ENCODE results near the gene RSPH1. TPM values are rescaled to one million over a fixed set of nuclear protein-coding genes. Genes with fewer than 3 reads are reported as not detected.

RSPH1 gene
- total and polyA plus RNA-seq, 2 of the 8 experiments (the other 6 are each of a cell fraction or from before 2014, with no cell fraction given) = 0.24 TPM; not detected in 1

DNA sequence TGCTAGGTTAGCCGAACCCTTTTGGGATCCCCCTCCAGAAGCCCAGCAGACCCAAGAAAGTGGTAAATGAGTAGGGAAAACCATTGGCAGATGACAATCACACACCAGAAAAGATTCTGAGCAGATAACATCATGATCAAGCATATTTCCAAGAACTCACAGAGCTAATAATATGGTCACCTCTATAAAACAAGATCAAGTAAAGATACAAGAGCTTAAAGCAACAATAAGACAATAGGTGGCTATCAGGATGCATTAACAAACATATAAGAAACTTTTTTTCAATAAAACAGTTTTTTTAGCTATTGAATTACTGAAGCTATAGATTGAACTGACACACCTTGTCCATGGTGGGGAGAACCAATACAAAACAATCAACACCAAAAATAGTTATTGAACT, 63.3 kb downstream of the RSPH1 start:
- Histone ChIP-seq H3K23ac (ENCODE audit: insufficient read length) (no peak overlapping the region), H3K56ac (replicated peaks; ENCODE audit: insufficient read length, low read depth, low read length) (no peak overlapping the region), H2BK20ac (ENCODE audit: low read length) (no peak overlapping the region), H3K27ac (ENCODE audit: low read depth, low read length) (no peak overlapping the region), H3K23me2 (ENCODE audit: low read depth, low read length) (no peaks in the 10 kb centered on the region), H3K4me1 (replicated peaks in 1 of 4; ENCODE audit: control insufficient read depth in 3 of 4, insufficient read depth in 4 of 4, low read length in 3 of 4) (no peaks in the 10 kb centered on the region), H2BK15ac (ENCODE audit: low read length) (no peak overlapping the region), H2BK5ac (ENCODE audit: low read depth, low read length) (no peak overlapping the region), H3K9me3 (ENCODE audit: insufficient read depth in 2 of 2, low read depth in 1 of 2, low read length in 1 of 2) (peaks cover 4% of the 10 kb centered on the region in 2 experiments; a peak in 2 of 4 replicates), H3K4me3 (ENCODE audit: extremely low read depth in 1 of 4, insufficient read depth in 2 of 4, low read depth in 3 of 4, low read length in 4 of 4) (no peak overlapping the region), H3K9ac (replicated peaks in 1 of 4; ENCODE audit: extremely low read depth in 1 of 4, low read depth in 3 of 4, low read length in 3 of 4) (no peak overlapping the region), H2BK120ac (replicated peaks; ENCODE audit: low read depth, low read length) (no peak overlapping the region), H4K20me1 (replicated peaks in 1 of 2; ENCODE audit: control insufficient read depth in 1 of 2, insufficient read depth in 2 of 2, low read length in 2 of 2) (peaks cover 0 to 2% of the 10 kb centered on the region in 2 experiments), H3K4me2 (ENCODE audit: insufficient read depth in 1 of 2, low read depth in 2 of 2, low read length in 2 of 2) (no peak overlapping the region), H2BK12ac (ENCODE audit: low read depth, low read length) (no peak overlapping the region), H3K36me3 (ENCODE audit: control insufficient read depth in 2 of 4, insufficient read depth in 4 of 4, low read length in 3 of 4) (no peaks in the 10 kb centered on the region), H3K79me2 (ENCODE audit: control insufficient read depth in 1 of 2, insufficient read depth in 2 of 2, low read length in 2 of 2) (no peaks in the 10 kb centered on the region), H3K14ac (ENCODE audit: insufficient read length) (no peak overlapping the region), H3K27me3 (replicated peaks in 1 of 4; ENCODE audit: control insufficient read depth in 3 of 4, extremely low read depth in 1 of 4, insufficient read depth in 3 of 4, low read length in 3 of 4) (no peaks in the 10 kb centered on the region), H3K4ac (replicated peaks; ENCODE audit: insufficient read length, low read depth, low read length) (no peak overlapping the region), H2AK5ac (ENCODE audit: low read depth, low read length) (no peak overlapping the region), H4K91ac (replicated peaks; ENCODE audit: insufficient read length, low read length) (no peak overlapping the region), H3K79me1 (ENCODE audit: low read depth, low read length) (no peaks in the 10 kb centered on the region), H3K18ac (ENCODE audit: extremely low read depth, low read length) (no peak overlapping the region), H2AFZ (ENCODE audit: low read length) (no peak overlapping the region), H4K8ac (ENCODE audit: extremely low read depth, insufficient read depth, low read length) (no peak overlapping the region), H4K5ac (ENCODE audit: insufficient read length, low read depth, low read length) (no peak overlapping the region)
- no peak for DNase-seq (ENCODE audit: low read depth in 1 of 2, low spot score in 2 of 2)
- no peak for FAIRE-seq
- CTCF ChIA-PET (ENCODE audit: partially characterized antibody) = no interaction called here
- 93% methylated on average over 1 of the region's 1 CpG; no CpG with 5 or more reads in 1 of the 2 experiments for WGBS, 2 experiments (ENCODE audit: extremely low coverage in 1 of 2, insufficient coverage in 1 of 2, insufficient read length in 1 of 2, insufficient replicate concordance in 2 of 2, low coverage in 1 of 2, low lambda C conversion rate in 2 of 2, missing lambda C conversion rate in 1 of 2)
- POLR2A ChIA-PET (ENCODE audit: partially characterized antibody) = no interaction called here
- TF ChIP-seq KDM1A (IDR thresholded peaks at IDR 0.05; ENCODE audit: borderline replicate concordance, low read length) (peak; percentile 63), KDM5A (IDR thresholded peaks at IDR 0.05; ENCODE audit: low read length) (no peak)

Measured in H1 (cell line).